Measurements from ENCODE around the gene TRIM29.
A peak's percentile ranks its signal among the peaks of the same experiment; 100 is the strongest.

TRIM29 gene

GRCh38 chr11:120139316-120140069 lies 1.6 kb upstream of the TRIM29 start:
- no peak for DNase-seq

- DNase-seq, result no peak
These were observed 714 bp downstream of the TRIM29 start for GRCh38 chr11:120137187-120137610.

- no peak for DNase-seq
These were observed 1.6 kb downstream of the TRIM29 start for GRCh38 chr11:120136356-120136755.

GRCh38 chr11:120135838-120136237 lies 2.1 kb downstream of the TRIM29 start:
- DNase-seq, result no peak

- DNase-seq, result no peak
These were observed 3.0 kb downstream of the TRIM29 start for GRCh38 chr11:120134931-120135228.

DNA sequence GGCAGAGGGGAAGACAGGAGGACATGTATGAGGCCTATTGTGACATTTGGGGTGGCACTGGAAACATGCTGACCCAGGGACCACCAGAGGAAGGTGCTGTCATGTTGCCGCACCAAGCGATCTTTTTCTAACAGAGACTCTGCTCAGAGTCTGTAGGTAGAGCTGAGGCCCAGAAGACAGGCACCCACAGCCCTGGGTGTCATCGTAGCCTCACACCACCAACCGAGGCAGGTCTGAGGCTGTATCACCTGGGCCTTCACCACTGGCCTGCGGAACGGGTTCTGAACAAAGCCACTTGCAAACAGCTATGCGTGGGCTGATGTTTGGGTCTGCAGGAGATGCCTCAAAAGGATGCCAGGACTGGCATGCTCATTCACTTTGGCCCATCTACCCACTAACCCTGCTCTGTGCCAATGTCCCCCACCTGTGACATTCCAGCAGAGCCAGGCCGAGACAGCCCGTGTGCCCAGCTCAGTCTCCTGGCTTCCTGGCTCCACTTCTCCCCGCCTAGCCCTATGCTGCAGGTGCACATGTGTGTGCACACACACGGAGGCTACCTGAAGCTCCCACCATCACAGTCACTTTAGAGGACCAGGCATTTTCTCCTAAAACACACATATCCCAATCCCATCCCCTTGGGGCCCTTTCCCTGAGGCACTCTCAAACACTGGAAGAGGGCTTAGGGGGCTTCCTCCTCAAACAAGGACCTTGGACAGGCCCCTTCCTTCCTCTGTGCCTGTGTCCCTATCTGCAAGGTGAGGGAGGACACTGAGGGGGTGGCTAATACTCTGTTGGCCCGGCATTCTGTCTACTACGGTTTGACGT lies 3.6 kb downstream of the TRIM29 start:
- no peak for DNase-seq

DNA sequence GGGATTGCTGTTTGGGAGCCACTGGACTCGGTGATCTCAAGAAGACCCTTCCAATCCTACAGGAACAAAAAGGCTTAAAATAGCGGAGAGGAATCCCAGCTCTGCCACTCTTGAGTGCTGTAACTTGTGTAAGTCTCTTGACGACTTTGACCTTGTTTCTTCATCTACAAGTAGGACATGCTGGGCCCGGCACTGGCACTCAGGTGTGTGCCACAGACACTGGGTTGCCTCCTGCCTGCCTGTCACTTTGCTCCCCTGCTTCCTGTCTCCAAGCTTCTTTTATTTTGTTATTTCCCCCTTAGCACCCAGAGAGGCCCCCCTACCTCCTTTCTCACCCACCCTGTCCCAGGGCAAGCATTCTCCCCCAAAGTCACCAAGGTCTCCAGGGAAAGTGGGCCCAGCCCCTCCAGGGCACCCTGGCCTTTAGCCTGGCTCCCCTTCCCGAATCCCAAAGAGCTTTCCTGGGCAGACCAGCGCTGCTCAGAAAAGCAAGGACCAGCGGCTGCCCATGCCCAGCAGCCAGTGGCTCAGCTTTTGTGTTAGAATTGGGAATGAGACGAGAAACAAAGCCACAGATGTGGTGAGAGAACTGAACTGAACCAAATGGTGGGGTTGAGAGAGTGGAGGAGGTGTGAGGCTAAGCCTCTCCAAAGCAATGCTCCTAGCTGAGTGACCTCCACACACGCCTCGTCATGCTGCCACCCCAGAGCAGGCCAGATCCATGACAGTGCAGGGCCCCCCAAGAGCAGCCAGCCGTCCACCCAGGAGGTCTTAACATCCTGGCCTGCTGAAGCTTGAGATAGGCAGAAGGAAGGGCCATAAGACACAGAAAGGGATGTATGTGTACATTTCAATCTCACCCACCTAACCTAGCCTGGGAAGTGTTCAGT lies 4.5 kb downstream of the TRIM29 start:
- DNase-seq, result no peak

DNA sequence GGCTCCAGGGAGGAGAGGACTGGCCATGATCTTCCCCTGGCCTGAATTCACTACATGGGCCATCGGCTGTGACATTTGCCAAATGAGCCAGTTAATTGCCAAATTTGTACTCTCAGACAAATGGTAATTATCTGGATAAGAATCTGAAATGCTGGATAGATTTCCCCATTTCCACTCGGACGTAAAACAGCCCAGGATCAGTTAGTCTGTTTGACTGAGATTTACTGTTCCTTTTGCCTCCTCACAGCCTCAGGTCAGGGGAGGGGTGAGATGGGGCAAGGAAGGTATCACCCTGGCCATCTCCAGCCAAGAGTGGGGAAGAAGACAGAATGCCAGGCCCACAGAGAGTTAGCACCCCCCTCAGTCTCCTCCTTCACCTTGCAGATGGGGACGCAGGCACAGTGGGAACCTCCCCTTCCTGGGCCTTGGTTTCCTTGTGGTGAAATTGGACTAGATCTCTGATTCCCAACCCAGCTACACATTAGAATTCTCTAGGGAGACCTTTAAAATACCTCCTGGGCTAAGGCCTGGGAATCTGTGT lies 5.2 kb downstream of the TRIM29 start:
- DNase-seq, result no peak

DNA sequence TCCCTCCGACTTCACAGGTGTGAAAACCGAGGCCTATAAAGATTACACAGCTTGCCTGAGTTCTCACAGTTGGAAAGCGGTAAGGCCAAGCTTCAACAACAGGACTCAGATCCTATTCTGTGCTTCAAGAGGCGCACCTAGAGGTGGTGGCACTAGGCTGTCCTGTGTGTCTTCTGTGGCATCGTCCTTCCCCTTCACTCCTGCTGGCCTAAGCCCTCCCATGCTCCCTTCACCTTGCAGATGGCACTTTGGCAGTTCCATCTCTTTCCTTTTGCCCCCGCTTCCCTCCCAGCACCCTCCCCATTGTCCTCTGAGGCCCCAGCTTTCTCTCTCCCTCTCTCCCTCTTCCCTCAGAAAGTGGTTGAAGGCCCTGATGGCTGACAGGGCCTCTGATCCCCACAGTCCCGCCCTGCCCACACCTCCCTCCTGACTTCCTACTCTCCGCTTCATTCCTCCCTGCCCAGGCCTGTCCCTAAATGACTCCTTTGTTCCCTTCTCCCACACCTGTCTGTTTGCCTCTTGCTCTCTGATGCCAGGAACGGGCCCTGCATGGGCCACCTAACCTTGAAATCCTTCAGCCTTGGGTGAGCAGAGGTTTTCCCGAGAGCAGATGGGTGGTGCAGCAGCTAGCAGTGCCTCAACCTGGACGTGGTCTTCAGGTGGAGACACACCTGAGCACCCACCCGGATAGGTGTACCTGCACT lies 5.8 kb downstream of the TRIM29 start:
- DNase-seq, result no peak

- DNase-seq, result no peak
These were observed 6.7 kb downstream of the TRIM29 start for GRCh38 chr11:120130991-120131760.

DNA sequence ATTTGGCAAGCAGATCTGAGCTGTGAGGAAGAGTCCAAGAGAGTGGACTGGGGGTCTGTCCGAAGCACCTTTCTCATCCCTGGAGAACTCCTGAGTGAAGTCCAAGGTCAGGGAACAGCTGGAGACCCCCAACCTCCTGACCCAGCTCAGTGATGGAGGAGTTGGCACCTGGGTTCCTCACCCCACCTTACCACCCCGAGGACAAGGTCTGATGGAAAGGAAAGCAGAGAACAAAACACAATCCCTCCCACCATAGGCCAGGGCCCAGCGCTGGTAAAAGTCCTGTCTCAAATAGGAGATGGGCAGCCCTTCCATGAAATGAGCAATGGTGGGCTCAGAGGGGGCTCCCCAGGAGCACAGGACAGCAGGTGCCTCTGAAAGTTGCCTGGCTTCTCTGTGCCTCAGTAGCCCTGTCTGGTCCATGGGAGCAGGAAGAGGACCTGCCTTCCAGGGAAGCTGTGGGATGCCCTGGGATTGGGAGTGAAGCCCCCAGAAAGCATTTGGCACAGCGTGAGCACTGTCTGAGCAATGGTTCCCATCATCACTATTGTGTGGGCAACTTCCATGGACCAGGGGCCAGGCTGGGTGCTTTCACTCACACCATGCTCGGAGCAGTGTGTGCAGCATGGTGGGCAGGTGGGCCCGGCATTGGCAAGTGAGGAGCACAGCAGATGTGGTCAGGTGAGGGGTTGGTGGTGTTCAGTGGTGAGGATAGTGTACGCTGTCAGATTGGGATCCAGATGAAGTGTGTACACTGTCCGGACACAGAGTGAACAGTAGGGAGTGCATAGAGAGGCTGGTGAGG lies 7.5 kb downstream of the TRIM29 start:
- no peak for DNase-seq

GRCh38 chr11:120129570-120129969 lies 8.3 kb downstream of the TRIM29 start:
- DNase-seq, result no peak

- peak; percentile 85 for DNase-seq
These were observed 9.4 kb downstream of the TRIM29 start for GRCh38 chr11:120128392-120129119.

DNA sequence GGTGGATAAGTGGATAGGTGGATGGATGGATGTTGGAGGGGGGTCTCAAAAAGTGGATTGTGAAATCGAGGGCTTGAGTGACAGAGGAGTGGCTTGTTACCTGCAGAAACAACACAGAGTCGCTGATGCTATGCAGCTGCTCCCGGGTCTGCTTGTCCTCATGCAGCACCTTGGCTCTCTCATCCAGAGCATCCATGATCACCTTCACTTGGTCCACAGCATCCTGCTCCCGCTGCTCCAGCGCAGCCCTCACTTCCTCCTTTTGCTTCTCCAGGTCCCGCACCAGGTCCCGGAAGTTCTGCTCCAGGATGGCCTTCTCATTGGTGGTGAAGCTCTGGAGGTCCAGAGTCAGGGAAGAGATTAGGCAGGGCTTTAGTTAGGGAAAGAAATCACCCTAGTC lies 10.7 kb downstream of the TRIM29 start:
- no peak for DNase-seq

DNA sequence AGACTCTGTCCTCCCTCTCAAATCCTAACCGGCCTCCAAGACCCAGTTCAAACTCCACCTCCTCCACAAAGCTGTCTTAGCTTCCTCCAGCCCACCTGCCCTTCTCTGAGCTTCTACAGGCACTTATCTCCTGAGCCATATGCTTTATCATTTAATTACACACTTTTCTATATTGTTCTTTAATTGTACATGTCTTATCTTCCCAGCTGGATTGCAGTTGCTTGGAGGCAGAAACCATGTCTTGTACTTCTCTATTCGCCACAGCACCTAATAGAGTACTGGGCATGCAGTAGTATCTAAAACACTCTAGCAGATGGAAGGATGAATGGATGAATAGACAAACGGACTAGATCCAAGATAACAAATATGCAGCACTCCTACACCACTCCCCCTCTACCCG lies 11.3 kb downstream of the TRIM29 start:
- no peak for DNase-seq

- no peak for DNase-seq
These were observed 12.4 kb downstream of the TRIM29 start for GRCh38 chr11:120125509-120125908.

- no peak for DNase-seq
These were observed 12.9 kb downstream of the TRIM29 start for GRCh38 chr11:120125024-120125423.

DNA sequence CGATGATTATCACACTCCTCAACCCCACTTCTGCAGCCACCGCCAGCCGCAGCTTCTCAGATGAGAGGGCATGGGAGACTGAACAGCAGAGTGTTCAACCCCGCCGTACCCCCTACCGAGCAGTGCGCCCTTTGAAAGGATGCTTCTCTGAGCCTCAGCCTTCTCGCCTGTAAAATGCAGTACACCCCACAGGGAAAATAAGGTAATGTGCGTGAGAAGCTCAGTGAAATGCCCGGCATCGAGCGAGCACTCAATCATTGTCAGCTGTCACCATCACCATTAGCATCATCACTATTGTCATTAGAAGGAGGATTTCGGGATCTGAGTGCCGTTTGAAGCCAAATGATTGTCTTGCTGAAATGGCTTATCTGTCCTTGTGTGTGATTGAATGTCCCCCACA lies 13.6 kb downstream of the TRIM29 start:
- no peak for DNase-seq

DNA sequence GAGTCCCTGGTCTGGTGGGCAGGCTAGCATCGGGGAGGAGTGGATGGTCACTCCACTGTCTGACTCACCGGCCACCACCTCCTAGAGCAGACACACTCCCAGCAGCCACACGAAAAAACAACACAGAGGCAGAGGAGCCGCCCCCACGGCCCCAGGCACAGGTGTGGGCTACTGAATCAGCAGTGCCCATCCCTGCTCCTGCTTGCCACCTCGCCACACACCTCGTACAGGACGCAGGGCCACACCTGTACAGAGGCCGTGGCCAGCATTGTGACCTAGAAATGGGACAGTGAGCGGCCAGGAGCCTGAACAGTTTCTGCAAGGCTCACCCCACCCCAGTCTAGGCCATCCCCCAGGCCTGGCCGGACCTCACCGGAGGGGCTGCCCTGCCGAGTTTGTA lies 14.0 kb downstream of the TRIM29 start:
- DNase-seq, result no peak
